ENCODE results near the gene CCDC85A.
"Not testable (repeated sequence)": the region's sequence is repeated elsewhere in the genome, so short reads cannot be mapped to it uniquely, and the experiment has no call there.

The CCDC85A gene

DNA sequence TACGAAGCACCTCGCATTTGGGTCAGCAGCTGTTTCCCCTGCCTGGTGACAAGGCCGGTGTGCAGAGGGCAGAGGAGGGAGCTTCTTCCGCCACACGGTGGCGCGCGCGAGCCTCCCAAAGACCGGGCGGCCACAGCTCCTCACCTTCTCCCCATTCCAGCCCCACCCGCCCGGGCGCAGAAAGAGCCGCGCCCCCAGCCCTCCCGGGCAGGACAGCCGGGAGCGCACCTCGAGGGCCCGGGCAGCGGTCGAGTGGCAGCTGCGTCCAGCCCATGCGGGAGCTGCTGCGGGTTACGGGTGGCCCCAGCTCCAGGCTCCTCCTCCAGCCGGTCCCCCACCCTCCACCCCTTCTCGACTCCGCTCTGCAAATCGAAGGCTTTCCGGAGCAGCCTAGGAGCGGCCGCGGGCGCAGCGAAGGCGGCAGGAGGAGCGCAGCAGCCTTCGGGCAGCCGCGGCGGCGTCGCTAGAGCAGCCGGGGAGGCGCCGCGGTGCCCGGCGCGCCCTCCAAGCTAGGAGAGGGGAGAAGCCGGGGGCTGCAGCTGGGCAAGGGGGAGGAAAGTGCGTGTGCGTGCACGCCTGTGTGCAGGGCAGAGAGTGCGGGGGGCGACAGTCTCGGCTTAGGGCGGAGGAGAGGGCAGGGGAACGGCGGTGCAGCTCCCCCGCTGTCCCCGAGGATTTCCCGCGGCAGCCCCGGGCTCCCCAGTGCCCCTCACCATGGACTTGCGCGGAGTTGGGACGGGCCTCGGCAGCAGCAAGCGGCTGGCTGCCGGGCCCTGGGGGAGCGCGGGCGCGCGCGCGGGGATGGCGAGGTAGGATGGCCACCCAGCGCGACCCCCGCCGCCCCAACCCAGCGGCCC is at the start of gene CCDC85A:
Gene CCDC85A, plus strand, starts transcription at position 348 of the 857 bp plus-strand sequence. CDS start 635 bp downstream, outside the sequence.
- peak; percentile 6 for DNase-seq (ENCODE audit: low read depth, low spot score)

DNA sequence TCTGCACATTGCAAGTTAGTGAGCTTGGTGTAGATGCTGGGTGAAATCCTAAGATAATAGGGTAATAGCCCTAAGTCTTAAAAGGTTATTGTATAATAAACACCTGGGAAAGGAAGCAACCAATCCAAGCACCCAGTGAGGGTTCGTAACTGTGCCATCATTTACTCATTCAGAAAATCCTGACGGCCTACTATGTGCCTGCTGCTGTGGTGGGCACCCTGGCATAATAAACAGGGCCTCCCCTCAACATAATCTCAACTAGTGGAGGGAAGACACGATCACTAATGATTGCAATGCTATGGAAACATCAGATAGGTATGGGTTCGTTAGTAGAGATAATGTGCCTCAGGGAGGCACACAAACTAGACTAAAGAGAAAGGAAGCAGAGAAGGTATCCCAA is 48.9 kb upstream of the CCDC85A start:
- DNase-seq (ENCODE audit: low read depth, low spot score): no peak

DNA sequence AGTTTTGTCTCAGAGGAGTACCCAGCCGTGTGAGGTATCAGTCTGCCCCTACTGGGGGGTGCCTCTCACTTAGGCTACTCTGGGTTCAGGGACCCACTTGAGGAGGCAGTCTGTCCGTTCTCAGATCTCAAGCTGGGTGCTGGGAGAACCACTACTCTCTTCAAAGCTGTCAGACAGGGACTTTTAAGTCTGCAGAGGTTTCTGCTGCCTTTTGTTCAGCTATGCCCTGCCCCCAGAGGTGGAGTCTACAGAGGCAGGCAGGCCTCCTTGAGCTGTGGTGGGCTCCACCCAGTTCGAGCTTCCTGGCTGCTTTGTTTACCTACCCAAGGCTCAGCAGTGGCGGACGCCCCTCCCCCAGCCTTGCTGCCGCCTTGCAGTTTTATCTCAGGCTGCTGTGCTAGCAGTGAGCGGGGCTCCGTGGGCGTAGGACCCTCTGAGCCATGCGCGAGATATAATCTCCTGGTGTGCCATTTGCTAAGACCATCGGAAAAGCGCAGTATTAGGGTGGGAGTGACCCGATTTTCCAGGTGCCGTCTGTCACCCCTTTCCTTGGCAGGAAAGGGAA is 41.2 kb upstream of the CCDC85A start:
- not testable (repeated sequence) for DNase-seq (ENCODE audit: low read depth, low spot score)

- DNase-seq (ENCODE audit: low read depth, low spot score): no peak
These were observed 35.9 kb upstream of the CCDC85A start for GRCh38 chr2:56147907-56148306.

DNA sequence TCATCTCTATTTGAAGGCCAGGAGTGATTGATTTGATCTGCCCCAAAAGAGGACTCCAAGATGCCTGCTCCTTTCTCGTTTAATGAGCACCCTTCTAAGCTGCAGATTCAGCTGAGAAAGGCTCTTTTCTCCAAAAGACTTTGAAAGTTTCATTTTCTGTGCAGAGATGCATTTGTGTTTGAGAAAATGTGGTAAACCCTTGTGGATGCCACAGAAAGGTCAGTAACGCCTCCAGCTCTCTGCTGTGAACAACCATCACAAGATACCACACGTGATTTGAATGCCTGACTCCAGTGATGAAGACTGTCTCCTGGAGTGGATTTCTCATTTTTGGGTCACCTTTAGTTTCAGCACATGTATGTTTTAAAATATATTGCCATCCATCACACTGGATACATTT is 35.0 kb upstream of the CCDC85A start:
- DNase-seq (ENCODE audit: low read depth, low spot score): no peak

DNA sequence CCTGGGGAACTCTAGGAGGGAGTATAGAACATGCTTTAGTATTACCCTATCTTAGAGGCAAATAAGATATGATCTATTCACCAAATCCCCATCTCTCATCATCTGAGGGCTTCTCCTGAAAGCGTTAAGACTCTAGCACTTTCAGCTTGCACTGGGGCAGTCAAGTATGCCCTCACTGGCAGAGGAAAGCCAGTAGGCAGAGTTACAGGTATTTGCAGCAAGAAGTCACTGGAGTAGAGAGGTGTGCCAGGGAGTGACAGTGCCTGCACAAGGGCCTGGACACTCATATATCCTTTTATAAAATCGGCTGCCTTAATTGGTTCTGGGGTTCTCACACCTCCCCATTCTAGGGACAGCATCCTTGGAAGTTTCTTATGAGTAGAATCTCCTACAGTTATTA is 31.9 kb upstream of the CCDC85A start:
- DNase-seq (ENCODE audit: low read depth, low spot score): no peak

- DNase-seq (ENCODE audit: low read depth, low spot score): no peak
These were observed 28.6 kb upstream of the CCDC85A start for GRCh38 chr2:56155188-56155587.

- DNase-seq (ENCODE audit: low read depth, low spot score): not testable (repeated sequence)
These were observed 23.9 kb upstream of the CCDC85A start for GRCh38 chr2:56159875-56160274.

DNA sequence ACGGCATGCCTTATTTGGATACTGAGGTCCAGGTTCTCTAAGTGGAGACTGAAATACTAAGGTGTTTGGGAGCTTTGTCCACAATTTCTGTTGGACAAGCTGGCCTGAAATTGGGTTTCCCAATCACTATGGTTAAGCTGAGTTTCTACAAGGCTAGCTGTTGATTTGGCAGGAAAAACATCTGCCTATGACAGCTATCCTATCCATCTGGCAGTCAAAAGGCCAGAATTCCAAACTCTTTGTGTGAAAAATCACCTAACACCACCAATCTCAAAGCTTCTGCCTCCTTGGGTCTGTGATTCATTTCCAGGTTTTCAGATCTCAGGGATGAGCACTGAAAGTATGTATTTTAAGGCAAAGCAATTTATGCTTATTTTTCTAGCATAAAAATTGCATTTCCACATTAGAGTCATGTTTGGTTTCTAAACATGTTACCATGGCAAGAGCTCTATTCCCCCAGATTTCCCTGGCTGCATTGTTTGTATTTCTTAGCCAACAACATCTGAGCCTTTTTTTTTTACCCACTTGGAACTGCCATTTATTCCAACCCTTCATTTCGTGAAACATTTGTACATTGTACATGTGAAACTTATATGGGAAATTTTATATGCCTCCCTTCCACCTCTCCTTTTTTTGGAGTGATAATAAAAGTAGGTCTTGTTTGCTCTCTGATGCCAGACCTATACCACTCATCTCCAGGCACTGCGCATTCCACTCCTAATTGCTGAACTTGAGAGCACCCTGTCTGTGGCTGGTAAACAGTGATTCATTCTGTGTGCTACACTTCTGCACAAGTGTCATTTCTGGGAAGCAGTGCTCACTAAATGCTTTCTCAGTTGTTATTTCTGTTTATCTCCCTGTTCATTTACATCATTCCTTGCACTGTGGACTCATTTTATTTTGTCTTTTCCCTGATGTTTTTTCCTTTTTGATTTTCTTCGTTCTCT is 15.9 kb upstream of the CCDC85A start:
- no peak for DNase-seq (ENCODE audit: low read depth, low spot score)

DNA sequence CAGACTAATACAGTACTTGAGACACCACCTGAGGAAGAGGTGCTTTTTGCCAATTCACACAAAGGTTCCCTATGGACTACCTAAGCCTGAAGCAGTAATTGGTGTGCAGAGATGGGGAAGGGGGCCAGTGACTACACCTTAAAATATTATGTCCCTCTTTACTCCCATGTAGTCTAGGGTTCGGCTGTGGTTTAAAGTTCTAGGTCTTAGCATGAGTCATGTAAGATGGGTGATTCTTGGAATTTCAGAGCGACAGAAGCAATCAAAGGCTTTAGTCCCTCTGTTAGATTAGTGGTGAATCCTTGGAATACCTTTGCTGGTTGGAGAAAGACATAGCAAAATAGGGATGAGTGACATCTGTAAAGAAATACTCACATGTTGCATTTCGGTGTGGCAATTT is 14.3 kb upstream of the CCDC85A start:
- no peak for DNase-seq (ENCODE audit: low read depth, low spot score)

DNA sequence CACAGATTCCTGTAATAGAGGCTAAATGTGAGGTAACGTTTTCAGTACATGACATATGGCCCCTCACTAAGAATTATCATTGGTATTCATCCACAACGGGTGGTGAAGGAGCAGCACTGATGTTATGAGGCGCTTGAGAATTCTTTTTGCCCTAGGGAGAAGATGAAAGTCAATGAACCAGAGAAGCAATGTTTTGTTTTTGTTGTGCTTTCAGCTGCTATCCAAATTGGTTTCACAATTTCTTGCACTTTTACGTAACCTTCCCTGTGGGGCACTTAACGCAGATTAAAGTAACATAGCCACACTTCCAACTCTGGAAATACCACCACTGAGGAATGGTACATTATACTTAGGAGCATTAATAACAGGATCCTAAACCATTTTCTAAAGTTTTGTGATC is 13.3 kb upstream of the CCDC85A start:
- no peak for DNase-seq (ENCODE audit: low read depth, low spot score)

DNA sequence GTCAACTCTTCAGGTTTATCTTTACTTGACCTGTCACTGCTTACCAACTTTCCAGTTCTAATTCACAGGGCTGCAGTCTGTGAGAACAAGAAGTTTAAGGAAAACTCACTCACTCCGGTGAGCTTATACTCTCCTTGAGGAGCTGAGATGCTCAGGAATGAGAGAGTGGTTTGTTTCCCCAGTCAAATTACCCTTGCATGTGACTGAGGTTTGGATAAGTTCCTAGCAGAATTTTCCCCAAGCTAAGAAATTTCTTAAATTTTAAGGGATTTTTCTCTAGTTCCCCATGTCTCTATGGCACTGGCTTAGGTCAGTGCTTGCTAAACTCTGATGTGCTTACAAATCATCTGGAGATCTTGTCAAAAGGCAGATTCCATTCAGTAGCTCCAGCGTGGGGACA is 12.8 kb upstream of the CCDC85A start:
- no peak for DNase-seq (ENCODE audit: low read depth, low spot score)

GRCh38 chr2:56175779-56176178 is 8.0 kb upstream of the CCDC85A start:
- DNase-seq (ENCODE audit: low read depth, low spot score): no peak

- no peak for DNase-seq (ENCODE audit: low read depth, low spot score)
These were observed 6.2 kb upstream of the CCDC85A start for GRCh38 chr2:56177420-56178220.

DNA sequence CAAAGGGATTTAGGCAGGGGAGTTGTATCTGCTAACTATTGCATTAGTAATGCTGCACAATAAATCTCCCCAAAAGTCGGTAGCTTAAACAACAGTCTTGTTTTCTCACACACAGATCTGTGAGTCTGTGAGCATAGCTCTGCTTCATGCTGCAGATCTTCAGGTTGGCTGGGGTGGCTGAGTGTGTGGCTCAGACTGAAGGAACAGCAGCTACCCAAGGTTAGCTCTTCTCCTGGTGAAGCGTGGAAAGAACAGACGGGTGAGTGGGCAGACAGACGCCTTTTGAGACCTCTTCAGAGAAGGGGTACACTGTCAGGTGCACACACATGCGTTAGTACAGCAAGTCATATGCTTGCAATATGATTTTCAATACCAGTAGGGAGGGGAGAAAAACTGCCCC is 3.9 kb upstream of the CCDC85A start:
- no peak for DNase-seq (ENCODE audit: low read depth, low spot score)

- DNase-seq (ENCODE audit: low read depth, low spot score): no peak
These were observed 1.4 kb upstream of the CCDC85A start for GRCh38 chr2:56182420-56182819.

DNA sequence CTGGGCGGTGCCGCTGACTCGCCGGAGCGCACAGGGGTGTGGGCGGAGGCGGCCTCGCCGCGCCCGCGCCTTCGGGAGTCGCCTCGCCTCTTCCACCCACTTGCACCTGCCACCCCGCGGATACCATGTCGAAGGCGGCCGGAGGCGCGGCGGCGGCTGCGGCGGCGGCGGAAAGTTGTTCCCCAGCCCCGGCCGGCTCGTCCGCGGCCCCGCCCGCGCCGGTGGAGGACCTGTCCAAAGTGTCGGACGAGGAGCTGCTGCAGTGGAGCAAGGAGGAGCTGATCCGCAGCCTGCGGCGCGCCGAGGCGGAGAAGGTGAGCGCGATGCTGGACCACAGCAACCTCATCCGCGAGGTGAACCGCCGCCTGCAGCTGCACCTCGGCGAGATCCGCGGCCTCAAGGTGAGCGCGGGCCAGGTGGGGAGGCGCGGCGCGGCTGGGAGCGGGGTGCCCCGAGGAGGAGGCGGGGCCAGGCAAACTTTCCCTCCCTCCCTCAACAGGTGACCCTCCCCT is 766 bp downstream of the CCDC85A start:
- no peak for DNase-seq (ENCODE audit: low read depth, low spot score)

DNA sequence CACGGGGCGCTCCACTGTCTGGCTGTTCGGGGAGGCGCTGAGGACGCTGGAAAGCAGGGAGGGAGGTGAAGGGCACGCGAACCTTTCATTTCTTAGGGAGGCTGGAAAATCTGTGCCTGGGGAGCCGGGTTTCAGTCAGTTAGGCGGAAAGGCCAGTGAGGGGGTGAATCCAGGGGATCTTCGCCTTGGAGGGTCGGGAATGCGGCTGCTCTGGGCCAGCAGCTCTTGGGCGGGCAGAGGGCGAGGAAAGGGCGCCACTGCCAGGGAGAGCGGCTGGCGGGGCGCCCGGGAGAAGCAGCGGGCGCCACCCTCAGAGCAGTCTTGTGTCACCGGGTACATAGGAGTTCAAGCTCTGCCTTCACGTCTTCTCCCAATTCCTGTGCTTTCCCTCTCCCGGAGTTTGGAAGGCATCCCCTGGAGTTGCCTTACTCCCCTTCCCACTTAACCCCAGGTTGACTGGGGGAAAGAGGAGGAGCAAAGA is 1.4 kb downstream of the CCDC85A start:
- no peak for DNase-seq (ENCODE audit: low read depth, low spot score)

GRCh38 chr2:56185582-56186046 is 1.8 kb downstream of the CCDC85A start:
- DNase-seq (ENCODE audit: low read depth, low spot score): no peak

- no peak for DNase-seq (ENCODE audit: low read depth, low spot score)
These were observed 7.8 kb downstream of the CCDC85A start for GRCh38 chr2:56191617-56192016.

All from activated naive CD8-positive, alpha-beta T cell treated with anti-CD3 and anti-CD28 coated beads, Interleukin-2, amount 50 U/mL, for 16 hours (primary cell).